Tracheal epithelial cell (primary cell): Measurements from ENCODE around the gene MAP3K5. TPM values are rescaled to one million over a fixed set of nuclear protein-coding genes. Genes with fewer than 3 reads are reported as not detected.

Experiments
- total RNA-seq: library from RNA; depleted of rRNA; stranded (reverse); fragments of >200 nt; gene quantifications from 2 replicates; pipeline ENCODE4 v1.2.1, GENCODE V29; 2014

Gene MAP3K5
- 7.5 and 14.9 TPM in 2 replicates for total RNA-seq

GRCh38 chr6:136792410-136793262 is at the start of gene MAP3K5:
Gene MAP3K5 (minus strand): TSS chr6:136792477. CDS start chr6:136792157, 320 bp downstream.

GRCh38 chr6:136822376-136823127 is 30.3 kb upstream of the MAP3K5 start, which contains the start of gene PEX7:
Gene PEX7 (plus strand): TSS chr6:136822592. CDS start chr6:136822666, 74 bp downstream.

GRCh38 chr6:136550330-136551071 is 241.8 kb downstream of the MAP3K5 start, which contains the start of gene MAP7:
Gene MAP7 (minus strand): TSS chr6:136550422. CDS start chr6:136550408, 14 bp downstream.

Other genes starting within 250 kb of the MAP3K5 start
- gene MAP7, start 242.1 kb downstream of the MAP3K5 start, total RNA-seq: 28.7 and 29.4 TPM in 2 replicates
- 15.9 and 22.6 TPM in 2 replicates for gene PEX7, start 30.1 kb upstream of the MAP3K5 start, total RNA-seq
- under 0.01 TPM in 1 of 2 replicates, not detected in the other for gene SLC35D3, start 129.8 kb upstream of the MAP3K5 start, total RNA-seq